ENCODE measurements around the gene MFNG.
"Not testable (repeated sequence)": the region's sequence is repeated elsewhere in the genome, so short reads cannot be mapped to it uniquely, and the experiment has no call there.

The MFNG gene

GRCh38 chr22:37486224-37486845, at the start of gene MFNG:
Gene MFNG (minus strand): TSS chr22:37486384. CDS start chr22:37486177, 207 bp downstream.
- peak; percentile 67 for DNase-seq (ENCODE audit: low read depth)

DNA sequence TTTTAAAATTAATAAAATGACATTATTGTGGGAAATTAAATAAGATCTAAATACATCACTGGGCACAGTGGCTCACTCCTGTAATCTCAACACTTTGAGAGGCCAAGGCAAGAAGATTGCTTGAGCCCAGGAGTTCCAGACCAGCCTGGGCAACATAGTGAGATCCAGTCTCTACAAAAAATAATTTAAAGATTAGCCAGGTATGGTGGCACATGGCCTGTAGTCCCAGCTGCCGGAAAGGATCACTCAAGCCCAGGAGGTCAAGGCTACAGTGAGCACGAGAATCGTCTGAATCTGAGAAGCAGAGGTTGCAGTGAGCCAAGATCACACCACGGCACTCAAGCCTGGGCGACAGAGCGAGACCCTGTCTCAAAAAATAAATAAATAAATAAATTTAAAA, 49.0 kb upstream of the MFNG start:
- no peak for DNase-seq (ENCODE audit: low read depth)

- DNase-seq (ENCODE audit: low read depth), result no peak
Measured at GRCh38 chr22:37534445-37534844, 48.3 kb upstream of the MFNG start.

DNA sequence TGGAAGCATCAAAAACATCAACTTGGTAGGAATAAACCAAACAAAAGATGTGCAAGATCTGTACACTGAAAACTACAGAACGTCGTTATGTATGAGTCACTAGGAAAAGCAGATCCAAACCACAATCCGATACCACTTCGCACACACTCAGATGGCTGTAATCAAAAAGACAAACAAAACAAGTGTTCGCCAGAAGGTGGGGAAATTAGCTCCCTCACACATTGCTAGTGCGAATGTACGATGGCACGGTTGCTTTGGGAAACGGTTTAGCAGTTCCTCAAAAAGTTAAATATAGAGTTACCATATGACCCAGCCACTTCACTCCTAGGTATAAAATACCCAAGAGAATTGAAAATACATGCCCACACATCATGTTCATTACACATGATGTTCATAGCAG, 47.8 kb upstream of the MFNG start:
- DNase-seq (ENCODE audit: low read depth), result no peak

GRCh38 chr22:37529652-37530345, 43.6 kb upstream of the MFNG start:
- no peak for DNase-seq (ENCODE audit: low read depth)

DNA sequence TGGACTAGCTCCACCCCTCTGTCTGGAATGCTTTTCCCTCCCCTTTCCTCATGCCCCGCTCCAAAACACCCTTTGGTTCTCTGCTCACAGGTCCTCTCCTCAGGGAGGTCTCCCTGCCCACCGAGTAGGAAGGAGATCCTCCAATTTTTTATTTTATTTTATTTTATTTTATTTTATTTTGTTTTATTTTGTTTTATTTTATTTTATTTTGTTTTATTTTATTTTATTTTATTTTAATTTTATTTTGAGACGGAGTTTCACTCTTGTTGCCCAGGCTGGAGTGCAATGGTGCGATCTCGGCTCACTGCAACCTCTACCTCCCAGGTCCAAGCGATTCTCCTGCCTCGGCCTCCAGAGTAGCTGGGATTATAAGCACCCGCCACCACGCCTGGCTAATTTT, 41.8 kb upstream of the MFNG start:
- not testable (repeated sequence) for DNase-seq (ENCODE audit: low read depth)

DNA sequence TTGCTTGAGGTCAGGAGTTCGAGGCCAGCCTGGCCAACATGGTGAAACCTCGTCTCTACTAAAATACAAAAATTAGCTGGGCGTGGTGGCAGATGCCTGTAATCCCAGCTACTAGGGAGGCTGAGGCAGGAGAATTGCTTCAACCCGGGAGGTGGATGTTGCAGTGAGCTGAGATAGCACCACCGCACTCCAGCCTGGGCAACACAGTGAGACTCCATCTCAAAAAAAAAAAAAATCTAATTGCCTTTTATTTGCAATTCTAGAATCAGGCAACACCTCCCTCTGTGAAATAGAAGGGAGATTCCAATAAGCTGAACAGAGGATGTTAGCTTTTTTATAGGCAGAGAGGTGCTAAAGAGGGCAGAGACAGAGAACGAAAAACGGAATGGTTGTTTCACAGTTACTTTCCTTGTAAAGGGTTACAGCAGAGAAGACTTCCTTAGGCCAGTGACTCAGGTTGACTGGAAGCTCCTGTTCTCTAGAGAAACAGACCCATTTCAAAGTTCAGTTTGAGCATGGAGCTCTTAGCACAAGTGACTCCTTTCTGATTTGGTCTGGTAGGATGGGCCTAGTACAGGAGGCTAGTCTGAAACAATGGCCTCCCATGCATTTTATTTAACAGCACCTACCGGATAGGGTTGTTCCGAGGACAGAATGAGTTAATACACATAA, 41.0 kb upstream of the MFNG start:
- not testable (repeated sequence) for DNase-seq (ENCODE audit: low read depth)

GRCh38 chr22:37526376-37526775, 40.2 kb upstream of the MFNG start:
- no peak for DNase-seq (ENCODE audit: low read depth)

- no peak for DNase-seq (ENCODE audit: low read depth)
Measured at GRCh38 chr22:37525746-37526350, 39.7 kb upstream of the MFNG start.

GRCh38 chr22:37525073-37525745, 39.0 kb upstream of the MFNG start:
- DNase-seq (ENCODE audit: low read depth), result no peak

- no peak for DNase-seq (ENCODE audit: low read depth)
Measured at GRCh38 chr22:37522482-37522881, 36.3 kb upstream of the MFNG start.

DNA sequence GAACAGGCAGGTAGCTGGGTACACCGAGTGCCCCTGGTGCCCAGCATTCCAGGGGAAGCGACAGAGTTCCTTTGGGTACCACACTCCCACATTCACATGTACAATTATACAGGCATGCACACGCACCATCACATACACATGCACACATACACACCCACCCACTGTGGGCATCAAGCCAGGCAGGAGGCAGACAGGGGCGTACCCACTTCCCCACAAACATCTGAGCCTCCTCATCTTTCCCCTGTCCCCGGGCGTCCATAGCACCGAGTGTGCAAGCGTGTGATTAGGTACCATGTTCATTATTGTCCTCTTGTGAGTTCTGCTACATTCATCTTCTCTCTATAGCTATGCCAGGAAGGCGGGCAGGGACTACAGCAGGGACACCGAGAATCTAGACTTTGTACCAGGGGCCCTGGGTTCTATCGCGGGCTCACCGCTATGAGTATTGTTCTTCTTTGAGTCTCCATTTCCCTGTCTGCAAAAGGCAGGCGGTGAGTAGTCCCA, 35.1 kb upstream of the MFNG start:
- no peak for DNase-seq (ENCODE audit: low read depth)

- DNase-seq (ENCODE audit: low read depth), result no peak
Measured at GRCh38 chr22:37520776-37521191, 34.6 kb upstream of the MFNG start.

DNA sequence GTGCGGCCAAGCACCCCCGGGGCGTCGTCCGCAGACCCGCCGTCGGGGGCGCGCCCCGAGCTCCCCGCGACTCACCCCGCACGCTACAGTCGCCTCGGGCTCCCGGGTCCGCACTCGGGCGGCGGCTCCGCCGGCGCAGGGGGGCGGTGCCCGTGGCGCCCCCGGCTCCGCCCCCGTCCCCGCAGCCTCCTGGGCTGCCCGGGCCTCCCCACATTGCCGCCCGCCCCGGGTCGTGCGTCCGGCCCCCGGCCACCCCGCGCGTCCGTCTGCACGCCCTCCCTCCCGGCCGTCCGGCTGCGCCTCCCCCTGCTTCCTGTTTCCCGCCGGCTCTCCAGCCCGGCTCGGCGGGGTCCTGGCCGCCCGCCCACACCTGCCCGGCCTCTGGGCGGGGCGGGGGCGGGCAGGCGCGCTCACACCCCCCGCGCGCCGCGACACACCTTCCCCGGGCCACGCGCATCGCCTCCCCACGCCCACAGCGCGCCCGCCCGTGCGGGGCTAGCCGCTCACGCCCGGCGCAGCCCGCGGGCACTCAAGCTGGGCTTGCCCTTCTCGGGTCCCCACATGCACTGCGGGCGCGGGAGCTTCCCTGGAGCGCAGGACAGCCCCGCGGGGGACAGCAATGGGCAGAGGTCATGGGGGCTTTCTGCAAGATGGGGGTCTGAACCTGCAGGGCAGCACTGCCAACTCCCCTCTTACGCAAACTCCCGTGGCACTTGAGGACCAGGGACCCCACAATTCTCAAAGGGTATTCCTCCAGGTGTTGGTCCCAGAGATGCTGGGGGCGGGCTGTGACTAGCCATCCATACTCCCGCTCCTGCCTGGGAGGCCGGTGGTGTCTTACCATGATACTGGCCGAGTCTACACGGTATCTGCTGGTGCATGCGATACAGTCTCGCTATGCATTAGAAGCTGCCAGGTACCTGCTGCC, 33.3 kb upstream of the MFNG start, which contains the start of gene CARD10:
TSS of gene CARD10 (minus strand) at position 148 of the 928 bp plus-strand sequence. CDS start 215 bp downstream, outside the sequence.
- no peak for DNase-seq (ENCODE audit: low read depth)

GRCh38 chr22:37518509-37519267, 32.5 kb upstream of the MFNG start:
- no peak for DNase-seq (ENCODE audit: low read depth)

DNA sequence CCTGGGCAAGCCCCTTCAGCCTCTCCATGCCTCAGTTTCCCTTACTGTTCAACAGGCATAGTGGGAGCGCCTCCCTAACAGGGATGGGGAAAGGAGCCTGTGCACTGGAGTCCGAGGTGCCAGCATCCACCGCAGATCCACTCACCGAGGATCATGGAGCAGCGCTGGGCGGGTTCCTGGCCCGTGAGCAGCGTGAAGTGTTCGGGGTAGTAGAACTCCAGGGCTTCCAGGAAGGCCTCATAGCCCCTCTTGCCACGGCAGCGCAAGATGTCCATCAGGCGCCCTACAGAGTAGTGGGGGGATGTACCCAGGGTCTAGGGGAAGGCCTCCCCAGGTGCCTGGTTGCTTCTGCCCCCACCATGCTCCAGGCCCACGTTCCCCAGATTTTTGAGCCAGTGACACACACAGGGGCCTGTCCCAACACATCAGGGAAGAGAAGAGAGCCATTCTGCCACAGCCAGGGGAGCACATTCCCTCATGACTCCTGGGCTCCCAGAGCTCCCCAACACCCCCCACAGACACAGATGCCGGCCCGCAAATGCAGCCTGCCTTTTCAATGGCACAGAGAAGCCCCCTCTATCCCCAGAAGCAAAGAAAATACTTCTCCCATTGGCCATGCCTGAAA, 31.8 kb upstream of the MFNG start:
- no peak for DNase-seq (ENCODE audit: low read depth)

GRCh38 chr22:37516456-37516855, 30.3 kb upstream of the MFNG start:
- no peak for DNase-seq (ENCODE audit: low read depth)

DNA sequence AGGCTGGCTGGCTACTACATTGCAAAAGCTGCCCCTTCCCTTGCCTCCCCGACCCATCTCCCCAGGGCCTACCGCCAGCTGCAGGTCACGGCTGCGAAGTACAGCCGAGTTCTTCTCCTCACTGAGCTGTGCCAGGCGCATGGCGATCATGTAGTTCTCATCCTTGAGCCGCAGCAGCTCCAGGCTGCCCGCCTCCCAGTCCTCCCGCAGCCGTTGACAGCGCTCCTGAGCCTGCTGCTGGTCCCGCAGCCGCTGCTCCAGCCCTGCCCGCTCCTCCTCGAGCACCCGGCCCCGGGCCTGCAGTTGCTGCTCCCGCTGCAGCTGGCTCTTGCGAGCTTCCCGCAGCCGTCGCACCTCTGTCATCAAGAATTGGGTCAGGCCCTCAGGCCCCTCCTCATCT, 29.7 kb upstream of the MFNG start:
- no peak for DNase-seq (ENCODE audit: low read depth)

GRCh38 chr22:37514526-37515051, 28.4 kb upstream of the MFNG start:
- DNase-seq (ENCODE audit: low read depth), result no peak

All from activated T-helper 1 cell treated with Interleukin-2 at 50 U/mL for 16 hours (primary cell).